GM12872 (cell line): ENCODE results near the gene INF2.

Experiments
- TF ChIP-seq, protein P1 (sequence below): IDR thresholded peaks from 3 replicates; pipeline ENCODE4 v1.5.1; 2011; ENCODE audit warnings: low read depth, mild to moderate bottlenecking, low read length, moderate library complexity; ENCODE audit not compliant: insufficient read depth

Gene INF2

DNA sequence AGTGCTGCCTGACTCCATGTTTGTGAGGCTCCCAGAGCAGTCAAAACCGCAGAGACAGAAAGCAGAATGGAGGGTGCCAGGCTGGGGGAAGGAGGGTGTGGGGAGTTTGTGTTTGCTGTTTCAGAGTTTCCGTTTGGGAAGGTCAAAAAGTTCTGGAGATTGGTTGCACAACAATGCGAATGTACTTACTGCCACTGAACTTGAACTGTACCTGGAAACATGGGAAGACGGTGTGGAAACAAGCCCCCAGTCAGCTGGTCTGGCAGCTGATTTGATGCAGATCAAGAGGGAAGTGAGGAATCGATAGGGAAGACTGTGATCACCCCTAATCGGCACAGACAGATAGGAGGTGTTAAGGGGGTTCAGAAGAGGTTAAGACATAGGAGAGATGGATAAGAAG lies 35.3 kb upstream of the INF2 start:
- TF ChIP-seq, protein P1, sequence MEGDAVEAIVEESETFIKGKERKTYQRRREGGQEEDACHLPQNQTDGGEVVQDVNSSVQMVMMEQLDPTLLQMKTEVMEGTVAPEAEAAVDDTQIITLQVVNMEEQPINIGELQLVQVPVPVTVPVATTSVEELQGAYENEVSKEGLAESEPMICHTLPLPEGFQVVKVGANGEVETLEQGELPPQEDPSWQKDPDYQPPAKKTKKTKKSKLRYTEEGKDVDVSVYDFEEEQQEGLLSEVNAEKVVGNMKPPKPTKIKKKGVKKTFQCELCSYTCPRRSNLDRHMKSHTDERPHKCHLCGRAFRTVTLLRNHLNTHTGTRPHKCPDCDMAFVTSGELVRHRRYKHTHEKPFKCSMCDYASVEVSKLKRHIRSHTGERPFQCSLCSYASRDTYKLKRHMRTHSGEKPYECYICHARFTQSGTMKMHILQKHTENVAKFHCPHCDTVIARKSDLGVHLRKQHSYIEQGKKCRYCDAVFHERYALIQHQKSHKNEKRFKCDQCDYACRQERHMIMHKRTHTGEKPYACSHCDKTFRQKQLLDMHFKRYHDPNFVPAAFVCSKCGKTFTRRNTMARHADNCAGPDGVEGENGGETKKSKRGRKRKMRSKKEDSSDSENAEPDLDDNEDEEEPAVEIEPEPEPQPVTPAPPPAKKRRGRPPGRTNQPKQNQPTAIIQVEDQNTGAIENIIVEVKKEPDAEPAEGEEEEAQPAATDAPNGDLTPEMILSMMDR = no peak

DNA sequence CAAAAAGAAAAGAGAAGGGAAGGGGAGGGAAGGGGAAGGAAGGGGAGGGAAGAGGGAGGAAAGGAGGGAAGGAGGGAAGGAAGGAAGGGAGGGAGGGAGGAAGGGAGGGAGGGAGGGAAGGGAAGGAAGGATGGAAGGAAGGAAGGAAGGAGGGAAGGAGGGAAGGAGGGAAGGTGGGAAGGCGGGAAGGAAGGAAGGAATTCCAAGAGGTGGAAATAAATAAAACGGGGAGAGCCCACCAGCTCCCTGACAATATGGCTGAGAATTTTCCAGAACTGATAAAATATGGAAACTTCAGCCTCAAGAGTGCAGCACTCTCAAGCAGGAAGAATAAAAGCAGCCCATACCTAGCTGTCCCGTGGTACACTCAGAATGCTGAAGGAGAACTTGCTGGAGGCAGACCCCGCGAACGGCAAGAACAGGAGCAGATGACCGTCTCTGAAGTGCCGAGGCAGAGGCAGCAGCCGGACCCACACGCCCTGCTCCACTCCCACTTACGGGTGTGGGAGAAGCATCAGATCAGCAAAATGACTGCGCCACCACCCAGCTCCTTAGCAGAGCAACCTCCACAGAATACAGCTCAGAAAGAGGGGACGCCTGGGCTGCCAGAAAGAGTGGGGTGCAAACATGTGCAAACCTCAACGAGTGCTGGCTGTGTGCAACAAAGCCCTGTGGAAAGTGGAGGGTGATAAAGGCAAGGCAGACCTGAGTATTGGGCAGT lies 34.1 kb upstream of the INF2 start:
- TF ChIP-seq, protein P1 = no peak

GRCh38 chr14:104656014-104656714 lies 33.3 kb upstream of the INF2 start:
- TF ChIP-seq, protein P1 = no peak

- TF ChIP-seq, protein P1 = no peak
Measured at GRCh38 chr14:104657101-104657524, 32.3 kb upstream of the INF2 start.

- TF ChIP-seq, protein P1 = no peak
Measured at GRCh38 chr14:104657563-104658324, 31.7 kb upstream of the INF2 start.

GRCh38 chr14:104658325-104658712 lies 31.1 kb upstream of the INF2 start:
- TF ChIP-seq, protein P1 = no peak

DNA sequence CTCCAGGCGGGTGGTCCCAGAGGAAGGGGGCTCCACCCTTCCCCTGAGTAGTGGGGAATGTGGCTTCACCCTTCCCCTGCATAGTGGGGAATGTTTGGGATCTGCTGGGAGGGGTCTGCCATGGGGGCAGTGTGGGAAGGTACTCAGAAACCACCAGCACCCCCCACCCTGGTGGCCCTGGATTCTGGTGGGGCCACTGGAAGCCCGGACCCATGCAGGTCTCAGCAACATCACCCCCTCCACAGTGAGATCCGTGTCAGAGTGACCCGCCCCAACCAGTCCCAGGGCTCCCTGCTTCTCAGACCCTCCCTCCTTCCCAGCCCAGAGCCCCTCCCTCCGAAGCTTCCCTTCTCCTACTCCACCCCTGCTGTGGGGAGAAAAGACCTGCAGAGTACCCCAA lies 30.3 kb upstream of the INF2 start:
- TF ChIP-seq, protein P1 = no peak
